ENCODE data around the gene NIPSNAP3A. TPM values are rescaled to one million over a fixed set of nuclear protein-coding genes. Genes with fewer than 3 reads are reported as not detected.

NIPSNAP3A gene
- total RNA-seq, 1 experiment from 2014 or later = 13.6 TPM

- Histone ChIP-seq H3K4me3 (ENCODE audit: low read depth, low read length, poor library complexity, severe bottlenecking) (no peak overlapping the region), H3K27ac (ENCODE audit: low read depth, low read length, poor library complexity, severe bottlenecking) (no peak overlapping the region), H3K4me1 (ENCODE audit: insufficient read depth, low read length, poor library complexity, severe bottlenecking) (no peaks in the 10 kb centered on the region), H3K27me3 (replicated peaks; ENCODE audit: insufficient read depth, low read depth, low read length, poor library complexity) (no peaks in the 10 kb centered on the region), H3K9me3 (ENCODE audit: low read depth, low read length, poor library complexity, severe bottlenecking) (no peaks in the 10 kb centered on the region), H3K36me3 (ENCODE audit: insufficient read depth, low read length, poor library complexity, severe bottlenecking) (no peaks in the 10 kb centered on the region)
- no TSS peak for BruUV-seq (replicated peaks)
- CTCF ChIA-PET = no interaction called here
- no peak for DNase-seq (ENCODE audit: low spot score)
- intact Hi-C loops (cut with micrococcal nuclease; ENCODE audit: unreplicated experiment) = no loop called here
- TF ChIP-seq EZH2 (IDR thresholded peaks at IDR 0.05; ENCODE audit: borderline replicate concordance, low read depth, low read length, poor library complexity, severe bottlenecking) (no peak), CTCF (conservative IDR thresholded peaks at IDR 0.05; ENCODE audit: low read depth, low read length) (no peak)
- POLR2A ChIA-PET (ENCODE audit: low non-redundant PET) = no interaction called here
Measured at GRCh38 chr9:104774831-104775573, 27.5 kb downstream of the NIPSNAP3A start.

- ChIA-PET CTCF (no interaction called here), POLR2A (ENCODE audit: low non-redundant PET) (no interaction called here)
- H3K27ac ChIP-seq (ENCODE audit: low read depth, low read length, poor library complexity, severe bottlenecking) = no peak overlapping the region
- H3K27me3 ChIP-seq (replicated peaks; ENCODE audit: insufficient read depth, low read depth, low read length, poor library complexity) = no peaks in the 10 kb centered on the region
- intact Hi-C loops (cut with micrococcal nuclease; ENCODE audit: unreplicated experiment) = no loop called here
- no peak overlapping the region for H3K4me3 ChIP-seq (ENCODE audit: low read depth, low read length, poor library complexity, severe bottlenecking)
- no peak for DNase-seq (ENCODE audit: low spot score)
- no peaks in the 10 kb centered on the region for H3K36me3 ChIP-seq (ENCODE audit: insufficient read depth, low read length, poor library complexity, severe bottlenecking)
- H3K9me3 ChIP-seq (ENCODE audit: low read depth, low read length, poor library complexity, severe bottlenecking) = no peaks in the 10 kb centered on the region
- TF ChIP-seq EZH2 (IDR thresholded peaks at IDR 0.05; ENCODE audit: borderline replicate concordance, low read depth, low read length, poor library complexity, severe bottlenecking) = no peak
- no peak for TF ChIP-seq CTCF (conservative IDR thresholded peaks at IDR 0.05; ENCODE audit: low read depth, low read length)
- no TSS peak for BruUV-seq (replicated peaks)
- H3K4me1 ChIP-seq (ENCODE audit: insufficient read depth, low read length, poor library complexity, severe bottlenecking) = no peaks in the 10 kb centered on the region
Measured at GRCh38 chr9:104775574-104775936, 28.1 kb downstream of the NIPSNAP3A start.

GRCh38 chr9:104775976-104776375 is 28.5 kb downstream of the NIPSNAP3A start:
- Histone ChIP-seq H3K9me3 (ENCODE audit: low read depth, low read length, poor library complexity, severe bottlenecking) (no peaks in the 10 kb centered on the region), H3K4me3 (ENCODE audit: low read depth, low read length, poor library complexity, severe bottlenecking) (no peak overlapping the region), H3K27me3 (replicated peaks; ENCODE audit: insufficient read depth, low read depth, low read length, poor library complexity) (no peaks in the 10 kb centered on the region), H3K36me3 (ENCODE audit: insufficient read depth, low read length, poor library complexity, severe bottlenecking) (no peaks in the 10 kb centered on the region), H3K4me1 (ENCODE audit: insufficient read depth, low read length, poor library complexity, severe bottlenecking) (no peaks in the 10 kb centered on the region), H3K27ac (ENCODE audit: low read depth, low read length, poor library complexity, severe bottlenecking) (no peak overlapping the region)
- CTCF ChIA-PET = no interaction called here
- POLR2A ChIA-PET (ENCODE audit: low non-redundant PET) = no interaction called here
- BruUV-seq (replicated peaks) = no TSS peak
- no peak for DNase-seq (ENCODE audit: low spot score)
- no peak for TF ChIP-seq EZH2 (IDR thresholded peaks at IDR 0.05; ENCODE audit: borderline replicate concordance, low read depth, low read length, poor library complexity, severe bottlenecking)
- no peak for TF ChIP-seq CTCF (conservative IDR thresholded peaks at IDR 0.05; ENCODE audit: low read depth, low read length)
- intact Hi-C loops (cut with micrococcal nuclease; ENCODE audit: unreplicated experiment) = no loop called here
